Measurements from ENCODE around the gene COQ6. TPM values are rescaled to one million over a fixed set of nuclear protein-coding genes. Genes with fewer than 3 reads are reported as not detected.
"Not testable (repeated sequence)": the region's sequence is repeated elsewhere in the genome, so short reads cannot be mapped to it uniquely, and the experiment has no call there.

COQ6 gene
- polyA plus RNA-seq, 1 donor (not counting 4 experiments of a cell fraction or from before 2014, with no cell fraction given), result 28.4 TPM

DNA sequence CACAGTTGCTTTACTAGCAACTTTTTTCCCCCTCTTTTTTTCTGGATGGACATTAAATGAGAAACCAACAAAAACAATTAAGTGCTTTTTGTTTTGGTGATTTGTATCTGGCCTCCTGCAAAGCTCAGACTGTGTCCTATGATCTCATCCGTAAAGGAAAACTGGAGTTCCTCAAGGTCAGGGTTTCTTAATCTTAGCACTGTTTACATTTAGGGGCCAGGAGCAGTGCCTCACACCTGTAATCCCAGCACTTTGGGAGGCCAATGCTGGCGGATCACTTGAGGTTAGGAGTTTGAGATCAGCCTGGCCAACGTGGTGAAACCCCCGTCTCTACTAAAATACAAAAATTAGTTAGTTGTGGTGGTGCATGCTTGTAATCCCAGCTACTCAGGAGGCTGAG is 41.0 kb downstream of the COQ6 start:
- Histone ChIP-seq H3K9ac (ENCODE audit: control insufficient read depth, extremely low read depth, insufficient read depth, low read length) (no peak overlapping the region), H3K4me2 (ENCODE audit: control insufficient read depth, extremely low read depth, insufficient read depth, low read depth, low read length) (no peak overlapping the region), H3K36me3 (ENCODE audit: control insufficient read depth in 2 of 2, extremely low read depth in 1 of 2, insufficient read depth in 2 of 2, low read length in 2 of 2) (peaks cover 2 to 5% of the 10 kb centered on the region in 2 experiments), H4K20me1 (ENCODE audit: control insufficient read depth, extremely low read depth, insufficient read depth, low read length) (no peaks in the 10 kb centered on the region), H3K27ac (ENCODE audit: control insufficient read depth, insufficient read depth, low read length) (no peak overlapping the region), H3K79me2 (ENCODE audit: control insufficient read depth, insufficient read depth, low read length) (no peaks in the 10 kb centered on the region), H2AFZ (ENCODE audit: control insufficient read depth, low read length) (no peak overlapping the region), H3K9me1 (ENCODE audit: control insufficient read depth, extremely low read depth, insufficient read depth, low read length) (no peaks in the 10 kb centered on the region), H3K9me3 (ENCODE audit: control insufficient read depth, low read depth, low read length) (no peaks in the 10 kb centered on the region), H3K4me3 (ENCODE audit: control insufficient read depth in 2 of 3, extremely low read depth in 1 of 3, insufficient read depth in 2 of 3, low read depth in 1 of 3, low read length in 3 of 3) (no peak overlapping the region), H3K4me1 (ENCODE audit: control insufficient read depth, extremely low read depth, insufficient read depth, low read length) (no peaks in the 10 kb centered on the region), H3K27me3 (ENCODE audit: control insufficient read depth, extremely low read depth, insufficient read depth, low read length) (no peaks in the 10 kb centered on the region)
- dilution Hi-C loops (cut with MboI; ENCODE audit: extremely low pct_ligation_motif_present, low sequenced_read_pairs), result no loop called here
- TF ChIP-seq EZH2 (IDR thresholded peaks at IDR 0.05; ENCODE audit: low read length) (no peak), CTCF (optimal IDR thresholded peaks at IDR 0.05 in 1 of 3, IDR thresholded peaks at IDR 0.05 in 1 of 3, conservative IDR thresholded peaks at IDR 0.05 in 1 of 3; ENCODE audit: extremely low read depth in 1 of 3, insufficient read depth in 2 of 3, low read length in 3 of 3) (no peak)
- no peak for FAIRE-seq
- DNase-seq (ENCODE audit: low read depth, low spot score), result no peak

DNA sequence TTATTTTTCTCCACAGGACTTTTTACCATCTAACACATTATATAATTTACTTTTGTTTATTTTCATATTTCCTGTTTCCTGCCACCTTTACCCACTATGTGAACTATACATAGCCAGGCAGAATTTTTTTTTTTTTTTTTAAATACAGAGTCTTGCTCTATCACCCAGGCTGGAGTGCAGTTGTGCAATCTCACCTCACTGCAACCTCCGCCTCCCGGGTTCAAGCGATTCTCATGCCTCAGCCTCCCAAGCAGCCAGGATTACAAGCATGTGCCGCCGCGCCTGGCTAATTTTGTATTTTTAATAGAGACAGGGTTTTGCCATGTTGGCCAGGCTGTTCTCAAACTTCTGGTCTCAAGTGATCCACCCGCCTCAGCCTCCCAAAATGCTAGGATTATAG is 44.8 kb downstream of the COQ6 start:
- DNase-seq (ENCODE audit: low read depth, low spot score); H3K36me3 ChIP-seq (ENCODE audit: control insufficient read depth in 2 of 2, extremely low read depth in 1 of 2, insufficient read depth in 2 of 2, low read length in 2 of 2); H3K4me2 ChIP-seq (ENCODE audit: control insufficient read depth, extremely low read depth, insufficient read depth, low read depth, low read length); H3K9me1 ChIP-seq (ENCODE audit: control insufficient read depth, extremely low read depth, insufficient read depth, low read length); H3K27me3 ChIP-seq (ENCODE audit: control insufficient read depth, extremely low read depth, insufficient read depth, low read length); H2AFZ ChIP-seq (ENCODE audit: control insufficient read depth, low read length); H3K27ac ChIP-seq (ENCODE audit: control insufficient read depth, insufficient read depth, low read length); dilution Hi-C loops (cut with MboI; ENCODE audit: extremely low pct_ligation_motif_present, low sequenced_read_pairs); H4K20me1 ChIP-seq (ENCODE audit: control insufficient read depth, extremely low read depth, insufficient read depth, low read length); FAIRE-seq; H3K9ac ChIP-seq (ENCODE audit: control insufficient read depth, extremely low read depth, insufficient read depth, low read length); H3K9me3 ChIP-seq (ENCODE audit: control insufficient read depth, low read depth, low read length); H3K79me2 ChIP-seq (ENCODE audit: control insufficient read depth, insufficient read depth, low read length); H3K4me3 ChIP-seq (ENCODE audit: control insufficient read depth in 2 of 3, extremely low read depth in 1 of 3, insufficient read depth in 2 of 3, low read depth in 1 of 3, low read length in 3 of 3); H3K4me1 ChIP-seq (ENCODE audit: control insufficient read depth, extremely low read depth, insufficient read depth, low read length): not testable (repeated sequence)

GRCh38 chr14:73995977-73996378 is 45.9 kb downstream of the COQ6 start:
- no peaks in the 10 kb centered on the region for H3K9me1 ChIP-seq (ENCODE audit: control insufficient read depth, extremely low read depth, insufficient read depth, low read length)
- FAIRE-seq (no peak), DNase-seq (ENCODE audit: low read depth, low spot score) (no peak)
- no peaks in the 10 kb centered on the region for H3K27me3 ChIP-seq (ENCODE audit: control insufficient read depth, extremely low read depth, insufficient read depth, low read length)
- H3K9me3 ChIP-seq (ENCODE audit: control insufficient read depth, low read depth, low read length), result no peaks in the 10 kb centered on the region
- no peaks in the 10 kb centered on the region for H3K4me1 ChIP-seq (ENCODE audit: control insufficient read depth, extremely low read depth, insufficient read depth, low read length)
- H4K20me1 ChIP-seq (ENCODE audit: control insufficient read depth, extremely low read depth, insufficient read depth, low read length), result no peaks in the 10 kb centered on the region
- H2AFZ ChIP-seq (ENCODE audit: control insufficient read depth, low read length), result no peak overlapping the region
- dilution Hi-C loops (cut with MboI; ENCODE audit: extremely low pct_ligation_motif_present, low sequenced_read_pairs), result no loop called here
- H3K4me2 ChIP-seq (ENCODE audit: control insufficient read depth, extremely low read depth, insufficient read depth, low read depth, low read length), result no peak overlapping the region
- no peak overlapping the region for H3K9ac ChIP-seq (ENCODE audit: control insufficient read depth, extremely low read depth, insufficient read depth, low read length)
- H3K36me3 ChIP-seq (ENCODE audit: control insufficient read depth in 2 of 2, extremely low read depth in 1 of 2, insufficient read depth in 2 of 2, low read length in 2 of 2), result peaks cover 3 to 6% of the 10 kb centered on the region in 2 experiments
- no peak overlapping the region for H3K4me3 ChIP-seq (ENCODE audit: control insufficient read depth in 2 of 3, extremely low read depth in 1 of 3, insufficient read depth in 2 of 3, low read depth in 1 of 3, low read length in 3 of 3)
- H3K79me2 ChIP-seq (ENCODE audit: control insufficient read depth, insufficient read depth, low read length), result no peaks in the 10 kb centered on the region
- H3K27ac ChIP-seq (ENCODE audit: control insufficient read depth, insufficient read depth, low read length), result no peak overlapping the region
- TF ChIP-seq EZH2 (IDR thresholded peaks at IDR 0.05; ENCODE audit: low read length) (no peak), CTCF (optimal IDR thresholded peaks at IDR 0.05 in 1 of 3, IDR thresholded peaks at IDR 0.05 in 1 of 3, conservative IDR thresholded peaks at IDR 0.05 in 1 of 3; ENCODE audit: extremely low read depth in 1 of 3, insufficient read depth in 2 of 3, low read length in 3 of 3) (no peak)

Data from keratinocyte (primary cell).